Measurements from ENCODE around the gene ZNF439.

- TF ChIP-seq CTCF (IDR thresholded peaks at IDR 0.05; ENCODE audit: low read depth, low read length, poor library complexity, severe bottlenecking) (no peak), EZH2phosphoT487 (IDR thresholded peaks at IDR 0.05; ENCODE audit: borderline replicate concordance, low read length) (no peak)
Observed at GRCh38 chr19:11882606-11883005, 34.1 kb downstream of the ZNF439 start.
